ENCODE results near the gene HGD.

Gene HGD

DNA sequence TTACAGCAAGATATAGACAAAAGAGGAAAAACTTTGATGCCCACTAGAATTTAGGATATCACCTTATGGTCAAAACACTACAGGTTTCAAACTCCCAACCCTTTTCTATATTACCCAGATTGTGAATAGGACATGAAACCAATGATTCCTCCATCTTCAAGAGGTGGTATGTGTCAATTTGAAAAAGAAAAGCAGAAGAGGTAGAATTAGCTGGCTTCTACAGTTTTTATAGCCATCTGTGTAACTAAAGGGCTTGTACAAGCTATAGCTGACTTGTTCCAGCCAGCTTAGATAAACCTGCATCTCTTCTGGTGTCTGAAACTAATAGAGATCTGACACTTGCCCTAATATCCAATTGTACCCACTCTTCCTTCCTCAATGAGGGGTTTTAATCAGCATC is 24.9 kb upstream of the HGD start:
- no peak for DNase-seq (ENCODE audit: extremely low read depth, low read depth)
- H3K4me3 ChIP-seq (replicated peaks; ENCODE audit: low read depth, low read length): no peak overlapping the region
- TF ChIP-seq, protein P1, sequence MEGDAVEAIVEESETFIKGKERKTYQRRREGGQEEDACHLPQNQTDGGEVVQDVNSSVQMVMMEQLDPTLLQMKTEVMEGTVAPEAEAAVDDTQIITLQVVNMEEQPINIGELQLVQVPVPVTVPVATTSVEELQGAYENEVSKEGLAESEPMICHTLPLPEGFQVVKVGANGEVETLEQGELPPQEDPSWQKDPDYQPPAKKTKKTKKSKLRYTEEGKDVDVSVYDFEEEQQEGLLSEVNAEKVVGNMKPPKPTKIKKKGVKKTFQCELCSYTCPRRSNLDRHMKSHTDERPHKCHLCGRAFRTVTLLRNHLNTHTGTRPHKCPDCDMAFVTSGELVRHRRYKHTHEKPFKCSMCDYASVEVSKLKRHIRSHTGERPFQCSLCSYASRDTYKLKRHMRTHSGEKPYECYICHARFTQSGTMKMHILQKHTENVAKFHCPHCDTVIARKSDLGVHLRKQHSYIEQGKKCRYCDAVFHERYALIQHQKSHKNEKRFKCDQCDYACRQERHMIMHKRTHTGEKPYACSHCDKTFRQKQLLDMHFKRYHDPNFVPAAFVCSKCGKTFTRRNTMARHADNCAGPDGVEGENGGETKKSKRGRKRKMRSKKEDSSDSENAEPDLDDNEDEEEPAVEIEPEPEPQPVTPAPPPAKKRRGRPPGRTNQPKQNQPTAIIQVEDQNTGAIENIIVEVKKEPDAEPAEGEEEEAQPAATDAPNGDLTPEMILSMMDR (IDR thresholded peaks at IDR 0.05; ENCODE audit: low read depth, low read length, missing control alignments): no peak

DNA sequence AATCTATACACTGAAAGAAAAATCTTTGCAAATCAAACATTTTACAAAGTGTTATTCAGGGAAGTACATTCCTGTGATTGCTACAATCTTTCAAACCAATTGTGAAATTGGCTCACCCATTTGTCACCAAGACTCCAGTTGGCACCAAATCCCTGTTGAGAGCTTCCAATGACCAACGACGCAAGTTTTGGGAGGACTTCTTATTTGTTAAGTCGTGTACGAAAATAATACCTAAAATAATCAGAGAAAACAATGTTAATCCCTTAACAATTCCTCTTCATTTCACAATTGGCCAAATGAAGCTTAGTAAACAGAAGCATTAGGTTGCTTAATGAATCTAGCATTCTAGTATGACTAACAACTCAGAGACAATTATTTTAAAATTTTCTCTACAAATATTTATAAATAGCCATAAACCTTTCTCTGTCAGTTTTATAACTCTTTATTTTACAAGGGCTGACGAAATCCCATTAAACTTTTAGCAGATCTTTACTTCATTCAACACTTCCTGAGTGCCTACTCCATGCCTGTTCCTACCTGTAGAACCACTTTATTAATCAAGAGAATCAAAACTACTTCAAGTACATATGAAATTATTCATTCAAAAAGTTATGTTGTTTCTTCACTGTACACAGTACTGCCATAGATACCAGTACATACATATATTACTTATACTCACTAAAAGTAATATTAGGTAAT is 24.0 kb upstream of the HGD start:
- TF ChIP-seq, protein P1 (IDR thresholded peaks at IDR 0.05; ENCODE audit: low read depth, low read length, missing control alignments): no peak
- H3K4me3 ChIP-seq (replicated peaks; ENCODE audit: low read depth, low read length): no peak overlapping the region
- DNase-seq (ENCODE audit: extremely low read depth, low read depth): no peak

DNA sequence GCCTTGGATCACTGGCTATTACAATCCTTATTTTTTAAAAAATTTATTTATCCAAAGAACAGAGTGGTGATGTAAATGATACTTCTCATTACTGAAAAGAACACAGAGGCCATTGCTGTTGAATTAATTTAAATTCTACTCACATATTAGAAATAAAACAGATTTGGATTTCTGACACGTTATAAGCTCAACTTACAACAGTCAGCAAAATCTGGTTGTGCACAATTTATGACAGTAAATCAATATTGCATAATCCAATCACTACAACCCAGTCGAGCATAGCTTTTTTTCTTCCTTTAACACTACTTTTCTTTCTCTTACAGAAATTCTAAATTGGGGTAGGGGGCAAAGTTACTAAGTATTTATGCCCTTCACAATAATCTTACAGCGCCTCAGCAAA is 17.3 kb upstream of the HGD start:
- no peak for DNase-seq (ENCODE audit: extremely low read depth, low read depth)
- no peak overlapping the region for H3K4me3 ChIP-seq (replicated peaks; ENCODE audit: low read depth, low read length)
- TF ChIP-seq, protein P1 (IDR thresholded peaks at IDR 0.05; ENCODE audit: low read depth, low read length, missing control alignments): no peak

DNA sequence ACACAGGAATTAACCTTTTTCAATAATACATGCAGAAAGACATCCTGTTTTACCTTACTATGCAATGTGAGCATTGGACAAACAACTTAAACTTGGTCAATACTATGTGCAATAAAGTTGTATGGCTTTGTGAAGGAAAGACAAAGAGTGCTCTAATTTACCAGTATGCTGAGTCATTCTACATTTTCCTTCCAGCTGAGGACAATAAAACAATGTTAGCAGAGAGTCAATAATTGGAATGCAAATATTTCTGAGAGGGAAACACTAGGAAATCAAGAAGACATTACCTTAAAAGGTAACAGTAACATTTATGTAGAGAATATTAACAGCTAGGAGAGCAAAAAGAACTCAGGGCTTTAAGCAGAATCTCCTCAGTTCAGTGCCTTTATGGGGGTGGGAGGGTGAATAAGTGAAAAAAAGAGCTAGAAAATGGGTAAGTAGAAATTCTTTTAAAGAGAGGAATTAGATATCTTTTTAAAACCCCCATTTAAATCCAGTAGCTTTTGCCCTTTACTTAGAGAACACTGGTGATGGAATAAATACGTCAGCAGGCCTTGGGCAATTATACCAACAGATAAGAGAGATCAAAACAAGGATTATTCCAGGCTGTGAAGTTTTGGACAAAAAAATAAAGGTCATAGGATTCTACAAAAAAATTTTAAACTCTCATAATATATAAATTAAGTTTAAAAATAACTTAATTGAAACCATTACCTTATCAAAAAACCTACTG is 11.6 kb upstream of the HGD start:
- peak; percentile 29 for DNase-seq (ENCODE audit: extremely low read depth, low read depth)
- TF ChIP-seq, protein P1 (IDR thresholded peaks at IDR 0.05; ENCODE audit: low read depth, low read length, missing control alignments): no peak
- no peak overlapping the region for H3K4me3 ChIP-seq (replicated peaks; ENCODE audit: low read depth, low read length)

DNA sequence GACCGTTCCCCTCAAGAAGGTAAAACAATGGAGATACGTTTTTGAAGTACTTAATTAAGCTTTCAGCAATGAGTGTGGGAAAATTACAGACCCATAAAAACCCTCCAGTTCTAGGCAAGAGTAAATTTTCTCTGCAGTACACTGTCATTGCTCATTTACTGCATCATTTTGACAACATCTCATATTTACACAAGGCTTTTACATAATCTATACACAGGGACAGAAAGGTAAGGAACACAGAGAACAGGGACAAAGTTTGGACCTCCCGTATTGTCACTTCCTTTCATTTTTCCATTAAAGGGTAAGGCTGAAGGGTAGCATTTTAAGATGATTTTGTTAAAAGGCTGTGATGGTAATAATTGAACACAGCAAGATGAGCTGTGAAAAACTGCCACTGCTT is 7.4 kb upstream of the HGD start:
- no peak for DNase-seq (ENCODE audit: extremely low read depth, low read depth)
- TF ChIP-seq, protein P1 (IDR thresholded peaks at IDR 0.05; ENCODE audit: low read depth, low read length, missing control alignments): no peak
- H3K4me3 ChIP-seq (replicated peaks; ENCODE audit: low read depth, low read length): no peak overlapping the region

DNA sequence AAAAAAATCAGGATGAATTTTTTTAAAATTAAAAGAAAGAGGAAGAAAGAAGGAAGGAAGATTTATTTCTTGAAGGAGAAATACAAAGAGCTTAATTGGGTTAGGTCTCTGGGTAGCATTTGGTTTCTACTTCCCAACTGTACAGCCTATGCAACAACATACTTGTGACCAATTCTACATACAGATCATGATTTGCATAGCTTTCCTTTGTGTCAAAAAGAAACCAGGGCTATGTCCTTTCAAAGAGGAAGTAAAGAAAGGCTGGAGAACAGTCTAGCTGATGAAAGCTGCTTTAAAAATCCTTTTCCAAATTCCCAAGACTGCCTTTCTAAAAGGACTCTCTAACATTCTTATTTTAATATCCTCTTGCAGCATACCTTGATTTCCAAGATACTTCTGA is 6.1 kb upstream of the HGD start:
- no peak for DNase-seq (ENCODE audit: extremely low read depth, low read depth)
- TF ChIP-seq, protein P1 (IDR thresholded peaks at IDR 0.05; ENCODE audit: low read depth, low read length, missing control alignments): no peak
- H3K4me3 ChIP-seq (replicated peaks; ENCODE audit: low read depth, low read length): no peak overlapping the region

All from HFF-Myc (cell line).